H54 (cell line): ENCODE data around the gene STRIT1.

Experiments
- DNase-seq: peaks from one replicate; pipeline ENCODE4 v3.0.0; 2011; ENCODE audit warnings: low spot score, mixed read lengths; ENCODE audit not compliant: insufficient read length
- FAIRE-seq: peaks from 3 replicates; lab custom pipeline; 2011; peaks lifted over from hg19 to GRCh38; lab: Jason Lieb, UNC
- POLR2A ChIP-seq: IDR thresholded peaks from 2 replicates; pipeline ENCODE4 v1.6.1; 2011; ENCODE audit warnings: low read depth, mild to moderate bottlenecking, low read length

Gene STRIT1

GRCh38 chr3:155325263-155325835 lies 31.9 kb upstream of the STRIT1 start:
- TF ChIP-seq POLR2A = no peak
- FAIRE-seq (peak; percentile 74), DNase-seq (peak; percentile 19)

- peak; percentile 97 for FAIRE-seq
Measured at GRCh38 chr3:155323063-155323666, 29.7 kb upstream of the STRIT1 start.

GRCh38 chr3:155321418-155321817 lies 27.9 kb upstream of the STRIT1 start:
- no peak for TF ChIP-seq POLR2A
- DNase-seq = no peak
- no peak for FAIRE-seq

More at GRCh38 chr3:155323063-155323666, 29.7 kb upstream of the STRIT1 start:
- DNase-seq = peak; percentile 26
- no peak for TF ChIP-seq POLR2A

- DNase-seq = no peak
- FAIRE-seq = no peak
- no peak for TF ChIP-seq POLR2A
Measured at GRCh38 chr3:155320934-155321333, 27.5 kb upstream of the STRIT1 start.

GRCh38 chr3:155318740-155319139 lies 25.3 kb upstream of the STRIT1 start:
- no peak for TF ChIP-seq POLR2A
- FAIRE-seq = no peak

GRCh38 chr3:155317211-155317610 lies 23.7 kb upstream of the STRIT1 start:
- TF ChIP-seq POLR2A = no peak
- DNase-seq (no peak), FAIRE-seq (no peak)

More at GRCh38 chr3:155318740-155319139, 25.3 kb upstream of the STRIT1 start:
- no peak for DNase-seq

- no peak for TF ChIP-seq POLR2A
- DNase-seq = no peak
- no peak for FAIRE-seq
Measured at GRCh38 chr3:155316426-155316825, 22.9 kb upstream of the STRIT1 start.

- DNase-seq (no peak), FAIRE-seq (no peak)
- no peak for TF ChIP-seq POLR2A
Measured at GRCh38 chr3:155313916-155314315, 20.4 kb upstream of the STRIT1 start.

GRCh38 chr3:155313300-155313699 lies 19.8 kb upstream of the STRIT1 start:
- DNase-seq = no peak
- FAIRE-seq = peak; percentile 23
- TF ChIP-seq POLR2A = no peak

- DNase-seq (no peak), FAIRE-seq (no peak)
- TF ChIP-seq POLR2A = no peak
Measured at GRCh38 chr3:155312781-155313180, 19.3 kb upstream of the STRIT1 start.

GRCh38 chr3:155309581-155309980 lies 16.1 kb upstream of the STRIT1 start:
- no peak for FAIRE-seq

GRCh38 chr3:155308831-155309230 lies 15.3 kb upstream of the STRIT1 start:
- no peak for TF ChIP-seq POLR2A
- DNase-seq (no peak), FAIRE-seq (no peak)

More at GRCh38 chr3:155309581-155309980, 16.1 kb upstream of the STRIT1 start:
- no peak for TF ChIP-seq POLR2A
- no peak for DNase-seq

GRCh38 chr3:155307183-155307582 lies 13.7 kb upstream of the STRIT1 start:
- DNase-seq (no peak), FAIRE-seq (no peak)
- TF ChIP-seq POLR2A = no peak

- FAIRE-seq (peak; percentile 45), DNase-seq (no peak)
- no peak for TF ChIP-seq POLR2A
Measured at GRCh38 chr3:155304394-155304793, 10.9 kb upstream of the STRIT1 start.

GRCh38 chr3:155303540-155304097 lies 10.1 kb upstream of the STRIT1 start:
- TF ChIP-seq POLR2A = no peak
- no peak for FAIRE-seq
- DNase-seq = no peak
